Activated CD4-positive, alpha-beta T cell treated with anti-CD3 and anti-CD28 coated beads, Interleukin-2, amount 50 U/mL, for 24 hours (primary cell): Measurements from ENCODE around the gene MCEE.
A peak's percentile ranks its signal among the peaks of the same experiment; 100 is the strongest.
"Not testable (repeated sequence)": the region's sequence is repeated elsewhere in the genome, so short reads cannot be mapped to it uniquely, and the experiment has no call there.

Experiments
- DNase-seq, 2 donors: peaks; one replicate each; pipeline ENCODE4 v3.0.0-alpha.2; 2020; ENCODE audit warnings: low read depth in 1 of 2, low spot score in 1 of 2

Gene MCEE

DNA sequence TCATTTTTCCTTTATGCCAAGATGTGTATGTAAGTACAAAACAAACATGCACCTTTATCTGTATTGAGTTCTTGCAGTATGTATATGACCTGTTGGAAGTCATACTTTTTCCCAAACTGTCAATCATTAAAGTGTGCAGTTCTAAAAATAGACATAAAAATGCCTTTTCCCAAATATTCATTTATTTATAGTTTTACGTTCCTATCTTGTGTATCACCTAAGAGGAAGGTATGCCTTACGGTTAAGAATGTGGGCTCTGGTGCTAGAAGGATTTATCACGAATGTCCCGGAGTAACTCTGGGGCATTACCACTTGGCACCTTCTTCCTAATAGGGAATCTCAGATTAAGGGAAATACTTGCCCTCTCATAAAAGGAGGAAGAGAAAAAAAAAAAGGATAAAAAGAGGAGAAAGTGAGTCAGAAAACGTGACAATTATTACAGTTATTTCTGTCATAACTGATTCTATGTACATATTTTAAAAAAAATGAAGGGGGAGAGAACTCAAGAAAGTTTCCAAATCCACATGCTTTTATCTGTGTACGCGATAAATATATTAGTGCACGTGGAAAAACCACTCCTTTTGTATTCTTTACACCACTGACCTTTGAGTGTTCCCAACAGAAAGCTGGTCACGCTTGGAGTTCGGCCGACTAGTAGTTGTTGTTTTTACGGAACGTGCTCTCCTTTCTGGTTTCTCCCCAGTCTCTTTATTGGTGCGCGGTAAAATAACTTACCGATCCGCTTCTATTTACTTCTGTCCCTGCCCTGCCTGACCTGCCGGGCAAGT, 721 bp downstream of the MCEE start:
- no peak for DNase-seq

DNA sequence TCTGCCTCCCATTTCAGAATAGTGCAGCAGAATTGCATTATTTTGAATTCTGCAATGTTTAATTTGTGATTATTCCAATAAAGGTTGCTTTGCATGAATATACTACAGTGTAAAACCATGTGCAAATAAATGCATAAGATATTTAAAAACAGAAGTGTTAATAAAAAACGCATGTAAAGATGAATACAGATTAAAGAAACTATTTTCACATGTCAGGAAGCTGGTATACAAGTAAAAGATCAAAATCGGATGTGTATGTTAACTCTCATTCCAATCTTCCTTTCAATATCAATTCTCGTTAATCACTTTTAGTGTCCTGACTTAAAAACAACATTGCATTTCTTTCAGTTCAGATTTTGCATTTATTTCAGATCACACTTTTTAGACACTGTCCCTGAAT, 3.1 kb downstream of the MCEE start:
- DNase-seq: no peak

DNA sequence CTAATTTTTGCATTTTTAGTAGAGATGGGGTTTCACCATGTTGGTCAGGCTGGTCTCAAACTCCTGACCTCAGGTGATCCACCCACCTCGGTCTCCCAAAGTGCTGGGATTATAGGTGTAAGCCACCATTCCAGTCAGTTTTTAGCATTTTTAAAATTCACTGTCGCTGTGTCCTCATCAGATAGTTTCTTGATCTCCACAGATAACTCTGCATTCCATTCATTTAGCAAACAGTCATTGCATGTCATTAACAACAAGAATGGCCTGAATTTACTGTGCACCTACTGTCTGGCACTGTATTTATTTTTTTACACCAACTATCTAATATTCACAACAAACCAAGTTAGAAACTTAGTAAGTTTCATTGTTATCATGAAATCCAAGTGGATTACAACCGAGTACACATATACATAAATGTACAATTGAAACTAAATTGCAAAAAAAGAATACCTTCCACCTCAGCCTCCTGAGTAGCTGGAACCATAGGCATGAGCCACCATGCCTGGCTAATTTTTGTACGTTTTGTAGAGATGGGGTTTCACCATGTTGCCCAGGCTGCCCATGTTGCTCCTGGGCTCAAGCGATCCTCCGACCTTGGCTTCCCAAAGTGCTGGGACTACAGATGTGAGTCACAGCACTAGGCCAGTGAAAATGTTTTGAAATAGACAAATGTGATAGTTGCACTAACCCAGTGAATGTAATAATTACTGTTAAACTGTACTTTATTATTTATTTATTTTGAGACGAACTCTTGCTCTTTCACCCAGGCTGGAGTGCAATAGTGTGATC, 4.3 kb downstream of the MCEE start:
- no peak for DNase-seq

DNA sequence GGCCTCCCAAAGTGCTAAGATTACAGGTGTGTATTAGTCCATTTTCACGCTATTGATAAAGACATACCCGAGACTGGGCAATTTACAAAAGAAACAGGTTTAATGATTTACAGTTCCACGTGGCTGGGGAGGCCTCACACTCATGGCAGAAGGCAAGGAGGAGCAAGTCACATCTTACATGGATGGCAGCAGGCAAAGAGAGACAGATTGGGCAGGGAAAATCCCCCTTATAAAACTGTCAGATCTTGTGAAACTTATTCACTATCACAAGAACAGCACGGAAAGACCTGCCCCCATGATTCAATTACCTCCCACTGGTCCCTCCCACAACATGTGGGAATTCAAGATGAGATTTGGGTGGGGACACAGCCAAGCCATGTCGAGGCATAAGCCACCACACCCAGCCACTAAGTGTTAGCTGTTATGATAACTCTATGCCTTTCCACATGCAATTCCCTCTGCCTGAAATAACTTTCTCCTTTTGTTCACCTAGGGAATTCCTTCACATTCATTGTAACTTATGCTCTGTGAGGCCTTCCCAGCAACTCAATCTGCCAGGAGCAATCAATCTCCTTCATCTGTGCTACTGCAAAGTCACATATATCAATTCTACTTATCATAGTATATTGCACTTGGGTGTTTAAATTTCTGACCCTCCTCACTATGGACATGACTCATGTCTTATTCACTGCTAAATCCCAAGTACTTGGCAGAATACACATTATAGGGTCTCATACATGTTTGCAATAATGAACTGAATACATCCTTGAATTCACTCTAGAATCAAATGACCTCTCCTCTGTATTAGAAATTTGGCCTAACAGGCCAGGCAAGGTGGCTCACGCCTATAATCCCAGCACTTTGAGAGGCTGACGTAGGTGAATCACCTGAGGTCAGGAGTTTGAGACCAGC, 7.4 kb downstream of the MCEE start:
- no peak for DNase-seq

DNA sequence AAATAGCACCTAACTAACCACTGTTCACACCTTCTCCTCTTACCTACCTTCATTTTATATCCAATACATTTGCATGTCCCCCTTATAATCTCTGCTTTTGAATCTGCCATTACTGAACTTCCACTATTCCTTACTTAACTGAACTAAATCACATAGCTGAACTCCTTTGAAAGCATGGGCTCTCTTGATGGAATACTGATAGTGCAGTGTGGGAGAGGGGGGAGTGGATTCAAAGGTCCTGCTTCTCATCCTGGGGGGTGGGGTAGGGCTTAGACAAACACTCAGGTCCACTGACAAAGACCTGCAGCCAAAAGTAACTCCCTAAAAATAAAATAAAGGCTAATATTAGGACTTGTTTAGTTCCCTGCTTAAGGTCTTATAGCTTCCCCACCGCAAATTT, 8.6 kb downstream of the MCEE start:
- DNase-seq: no peak

DNA sequence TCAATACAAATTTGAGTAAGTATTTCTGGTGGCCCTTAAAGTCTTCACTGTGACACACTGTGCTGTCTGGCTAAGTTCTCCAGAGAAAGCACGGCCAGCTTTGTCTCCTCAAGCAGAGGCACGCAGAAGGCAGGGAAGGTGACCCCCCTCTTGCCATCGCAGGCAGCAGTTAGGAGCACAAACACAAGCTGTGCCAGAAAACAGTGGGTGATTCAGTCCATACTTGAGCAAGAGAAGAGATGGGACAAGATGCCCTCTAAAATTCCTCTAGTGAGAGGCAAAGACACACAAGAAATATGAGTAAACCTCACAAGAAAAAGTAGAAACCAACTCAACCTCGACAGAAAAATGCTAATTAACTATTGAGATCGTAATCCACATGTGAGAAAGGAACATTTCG, 9.8 kb downstream of the MCEE start:
- DNase-seq: no peak

DNA sequence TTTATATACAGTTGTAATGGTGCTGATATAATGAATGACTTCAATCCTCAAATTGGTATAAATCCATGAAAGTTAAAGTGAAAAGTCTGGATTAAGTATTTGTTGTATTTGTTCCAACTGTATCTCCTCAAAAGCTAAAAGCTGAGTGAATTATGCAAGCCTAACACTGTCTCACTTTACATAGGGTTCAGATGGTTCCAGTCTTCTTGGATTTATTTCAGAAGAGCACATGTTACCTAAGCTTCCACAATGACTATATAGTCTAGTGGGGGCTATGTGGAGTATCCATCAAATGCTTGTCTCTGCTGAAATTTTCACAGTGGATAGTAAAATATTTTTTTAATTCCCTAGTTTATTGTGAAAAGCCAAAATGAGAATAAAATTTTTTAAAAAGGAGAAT, 13.0 kb downstream of the MCEE start:
- DNase-seq: no peak

DNA sequence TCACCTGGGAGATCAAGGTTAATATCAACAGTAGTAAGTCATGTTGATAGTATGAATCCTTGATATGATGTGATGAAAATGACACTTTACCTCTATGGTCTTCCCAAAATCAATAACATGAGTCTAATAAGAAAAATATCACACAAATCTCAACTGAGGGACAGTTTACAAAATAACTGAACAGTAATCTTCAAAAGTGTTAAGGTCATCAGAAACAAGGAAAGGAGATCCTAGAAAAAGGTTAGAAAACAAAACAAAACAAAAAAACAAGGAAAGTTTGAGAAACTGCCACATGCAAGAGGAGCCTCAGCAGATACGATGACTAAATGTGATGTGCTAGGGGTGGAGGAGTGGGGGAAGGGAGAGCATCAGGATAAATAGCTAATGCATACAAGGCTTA, 16.2 kb downstream of the MCEE start:
- DNase-seq: no peak

DNA sequence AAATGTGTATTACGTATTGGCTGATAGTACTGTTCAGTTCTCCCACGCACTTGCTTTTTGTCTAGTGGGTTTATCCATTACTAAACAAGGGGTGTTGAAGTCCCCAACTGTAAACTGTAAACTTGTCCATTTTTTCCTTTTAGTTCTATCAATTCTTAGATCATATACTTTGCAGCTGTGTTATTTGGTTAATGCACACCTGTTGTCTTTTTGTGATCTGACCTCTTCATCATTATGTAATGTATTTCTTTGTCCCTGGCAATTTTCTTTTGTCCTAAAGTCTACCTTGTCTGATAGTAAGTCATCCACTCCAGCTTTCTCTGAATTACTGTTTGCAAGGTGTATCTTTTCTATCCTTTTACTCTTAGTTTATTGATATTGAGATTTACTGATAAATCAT, 21.9 kb downstream of the MCEE start:
- no peak for DNase-seq

DNA sequence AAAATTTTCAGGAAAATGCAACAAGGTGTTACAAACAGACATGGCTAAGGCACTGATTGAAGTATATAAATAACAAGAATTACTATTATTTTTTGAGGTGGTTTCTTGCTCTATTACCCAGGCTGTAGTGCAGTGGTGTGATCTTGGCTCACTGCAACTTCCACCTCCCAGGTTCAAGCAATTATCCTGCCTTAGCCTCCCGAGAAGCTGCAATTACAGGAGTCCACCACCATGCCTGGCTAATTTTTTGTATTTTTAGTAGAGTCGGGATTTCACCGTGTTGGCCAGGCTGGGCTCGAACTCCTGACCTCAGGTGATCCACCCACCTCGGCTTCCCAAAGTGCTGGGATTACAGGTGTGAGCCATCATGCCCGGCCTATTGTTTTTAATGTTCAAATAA, 23.6 kb downstream of the MCEE start:
- DNase-seq: not testable (repeated sequence)

DNA sequence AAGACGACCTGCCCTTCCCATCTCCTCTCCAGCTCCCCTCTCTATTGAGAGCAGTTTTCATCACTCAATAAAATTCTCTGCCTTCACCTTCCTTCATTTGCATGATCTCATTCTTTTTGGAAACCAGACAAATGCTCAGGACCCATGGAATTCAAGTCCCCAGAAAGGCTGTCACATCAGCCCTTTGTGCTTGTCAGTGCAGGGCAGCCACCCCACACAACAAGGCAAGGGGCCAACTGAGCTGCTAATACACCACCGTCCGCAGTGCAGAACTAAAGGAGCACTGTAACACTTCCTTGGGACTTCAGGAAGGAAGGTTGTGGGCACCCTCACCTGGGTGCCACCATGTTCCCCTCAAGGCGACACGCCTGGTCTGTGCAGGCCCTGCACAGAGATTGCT, 26.2 kb downstream of the MCEE start:
- DNase-seq: no peak

DNA sequence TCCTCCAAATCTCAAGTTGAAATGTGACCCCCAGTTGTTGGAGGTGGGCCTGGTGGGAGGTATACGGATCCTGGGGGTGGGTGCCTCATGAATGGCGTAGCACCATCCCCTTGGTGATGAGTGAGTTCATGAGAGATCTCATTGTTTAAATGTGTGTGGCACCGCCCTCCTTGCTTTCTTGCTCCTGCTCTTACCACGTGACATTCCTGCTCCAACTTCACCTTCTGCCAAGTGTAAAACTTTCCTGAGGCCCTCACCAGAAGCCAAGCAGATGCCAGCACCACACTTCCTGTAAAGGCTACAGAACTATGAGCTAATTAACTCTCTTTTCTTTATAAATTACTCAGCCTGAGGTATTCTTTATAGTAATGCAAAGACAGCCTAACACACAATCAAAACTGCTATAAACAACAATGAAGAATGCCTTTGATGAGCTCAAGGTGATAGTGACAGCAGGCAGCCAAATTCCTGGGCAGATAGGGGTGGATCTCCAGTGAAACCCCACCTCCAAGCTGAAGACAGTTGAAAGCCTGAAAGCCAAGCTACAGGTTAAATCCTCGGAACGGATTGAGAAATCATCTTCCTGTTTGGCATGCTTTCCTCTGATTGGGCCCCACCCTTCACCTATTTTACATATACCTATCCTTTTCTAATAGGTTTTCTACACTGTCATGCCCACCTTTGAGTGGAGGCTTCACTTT, 26.9 kb downstream of the MCEE start:
- no peak for DNase-seq

DNA sequence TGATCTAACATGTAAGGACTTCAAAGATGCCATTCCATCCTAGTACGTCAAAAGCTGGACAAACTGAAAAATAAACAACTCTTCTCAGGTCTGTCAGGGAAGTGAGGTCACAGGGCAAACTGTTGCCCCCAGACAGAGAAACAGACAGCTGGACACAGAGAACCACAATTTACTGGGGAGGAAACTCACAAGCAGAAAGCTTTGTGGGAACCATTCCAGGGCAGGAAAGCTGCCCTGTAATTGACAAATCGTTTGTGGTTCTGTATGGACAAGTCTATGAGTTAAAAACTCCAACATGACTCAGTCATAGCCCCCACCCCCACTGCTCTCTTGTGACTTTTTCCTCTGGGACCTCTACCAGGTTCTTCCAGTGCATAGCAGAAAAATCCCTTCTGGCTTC, 28.4 kb downstream of the MCEE start:
- DNase-seq: no peak

DNA sequence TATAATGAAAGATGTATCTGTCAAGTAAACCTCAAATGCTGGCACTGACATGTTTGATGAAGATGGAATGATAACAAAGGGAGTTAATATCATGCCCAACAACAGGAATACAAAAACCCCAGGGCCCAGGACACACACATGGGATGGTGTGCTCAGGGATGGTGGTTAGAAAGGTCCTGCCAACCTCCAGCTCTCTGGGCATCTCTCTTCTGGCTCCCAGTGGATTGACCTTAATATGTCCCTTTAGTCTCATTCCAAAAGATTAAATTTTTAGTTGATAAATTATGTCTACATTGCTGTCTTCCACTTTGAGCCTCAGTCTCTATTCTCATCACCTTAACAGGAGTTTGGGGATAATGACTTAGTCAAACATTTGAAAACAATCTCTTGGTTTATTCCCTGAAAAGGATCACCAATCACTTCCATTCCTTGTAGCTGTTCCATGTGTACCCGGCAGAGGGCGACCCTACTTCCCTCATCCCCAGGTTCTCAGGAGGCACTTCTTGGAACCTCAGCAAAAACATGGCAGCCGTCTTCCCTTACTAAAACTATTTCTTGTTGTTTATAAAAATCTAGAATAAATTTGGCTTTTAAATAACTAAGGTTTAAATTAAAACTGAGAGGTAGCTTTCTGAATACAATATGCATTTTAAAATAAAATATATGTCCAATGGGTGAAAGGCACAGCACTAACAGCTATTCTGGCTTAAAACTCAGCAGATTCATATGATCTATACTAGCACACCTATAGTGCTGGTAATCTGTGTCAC, 29.6 kb downstream of the MCEE start:
- DNase-seq: peak in 1 of 2 donors; percentile 32

DNA sequence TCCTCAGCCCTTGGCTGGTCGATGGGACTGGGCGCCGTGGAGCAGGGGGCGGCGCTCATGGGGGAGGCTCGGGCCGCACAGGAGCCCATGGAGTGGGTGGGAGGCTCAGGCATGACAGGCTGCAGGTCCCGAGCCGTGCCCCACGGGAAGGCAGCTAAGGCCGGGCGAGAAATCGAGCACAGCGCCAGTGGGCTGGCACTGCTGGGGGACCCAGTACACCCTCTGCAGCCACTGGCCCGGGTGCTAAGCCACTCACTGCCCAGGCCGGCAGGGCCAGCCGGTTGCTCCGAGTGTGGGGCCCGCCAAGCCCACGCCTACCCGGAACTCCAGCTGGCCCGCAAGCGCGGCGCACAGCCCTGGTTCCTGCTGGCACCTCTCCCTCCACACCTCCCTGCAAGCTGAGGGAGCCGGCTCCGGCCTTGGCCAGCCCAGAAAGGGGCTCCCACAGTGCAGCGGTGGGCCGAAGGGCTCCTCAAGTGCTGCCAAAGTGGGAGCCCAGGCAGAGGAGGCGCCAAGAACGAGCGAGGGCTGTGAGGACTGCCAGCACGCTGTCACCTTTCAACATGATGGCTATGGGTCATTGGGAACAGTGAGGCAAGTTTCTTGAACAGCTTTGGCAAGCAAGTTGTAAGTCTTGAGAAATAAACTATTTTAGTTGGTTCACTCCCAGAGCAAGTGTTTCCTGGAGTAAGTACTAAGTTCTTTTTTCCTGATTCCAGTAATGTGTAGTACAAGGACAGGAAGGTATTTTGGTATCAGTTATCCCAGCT, 37.4 kb downstream of the MCEE start:
- DNase-seq: not testable (repeated sequence)

DNA sequence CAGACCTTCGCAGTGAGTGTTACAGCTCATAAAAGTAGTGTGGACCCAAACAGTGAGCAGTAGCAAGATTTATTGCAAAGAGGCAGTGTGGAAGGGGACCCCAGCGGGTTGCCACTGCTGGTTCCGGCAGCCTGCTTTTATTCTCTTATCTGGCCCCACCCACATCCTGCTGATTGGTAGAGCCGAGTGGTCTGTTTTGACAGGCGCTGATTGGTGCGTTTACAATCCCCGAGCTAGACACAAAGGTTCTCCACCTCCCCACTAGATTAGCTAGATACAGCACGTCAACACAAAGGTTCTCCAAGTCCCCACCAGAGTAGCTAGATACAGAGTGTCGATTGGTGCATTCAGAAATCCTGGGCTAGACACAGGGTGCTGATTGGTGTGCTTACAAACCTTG, 38.2 kb downstream of the MCEE start:
- not testable (repeated sequence) for DNase-seq

DNA sequence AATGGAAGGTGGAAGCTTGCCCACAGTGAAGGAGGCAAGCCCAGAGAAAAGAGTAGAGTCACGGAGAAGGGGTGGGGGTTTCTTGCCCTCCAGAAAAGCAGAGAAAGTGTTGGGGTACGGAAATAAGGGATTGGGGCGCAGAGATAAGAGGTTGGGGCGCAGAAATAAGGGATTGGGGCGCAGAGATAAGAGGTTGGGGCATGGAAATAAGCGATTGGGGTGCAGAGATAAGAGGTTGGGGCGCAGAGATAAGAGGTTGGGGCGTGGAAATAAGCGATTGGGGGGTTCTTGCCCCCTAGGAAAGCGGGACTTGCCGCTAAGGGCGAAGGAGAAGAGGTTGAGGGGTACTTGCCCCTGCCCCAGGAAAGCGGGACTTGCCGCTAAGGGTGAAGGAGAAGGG, 40.6 kb downstream of the MCEE start:
- not testable (repeated sequence) for DNase-seq

DNA sequence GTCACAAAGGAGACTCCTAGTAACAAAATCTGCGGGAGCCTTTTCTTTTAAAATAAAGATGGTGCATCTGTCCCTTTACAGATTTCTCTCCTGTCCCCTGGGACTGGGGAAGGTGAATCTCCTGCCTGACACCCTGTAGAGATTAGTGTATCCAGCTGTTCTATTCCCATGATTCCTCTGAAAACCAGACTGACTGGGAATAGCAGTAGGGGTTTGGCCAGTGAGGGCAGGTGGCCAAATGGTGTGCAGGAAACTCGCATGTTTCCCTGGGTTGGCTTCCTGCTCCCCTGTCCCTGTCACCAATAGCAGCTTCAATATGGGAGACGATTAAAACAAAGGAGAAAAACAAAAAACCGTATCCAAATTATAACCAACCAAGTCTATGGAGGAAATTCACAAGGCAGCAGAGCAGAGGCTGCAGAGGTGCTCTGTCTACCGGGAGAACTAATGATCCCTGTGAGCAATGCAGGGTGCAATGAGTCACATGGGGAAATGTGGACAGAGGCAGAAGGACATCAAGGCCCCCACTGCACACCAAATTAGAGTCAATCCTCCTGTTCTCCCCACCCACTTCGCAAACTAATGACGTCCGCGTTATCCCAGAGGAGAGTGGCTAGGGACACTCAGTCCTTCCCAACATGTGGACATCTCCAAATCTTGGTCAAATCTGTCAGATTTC, 44.6 kb downstream of the MCEE start:
- DNase-seq: not testable (repeated sequence)

DNA sequence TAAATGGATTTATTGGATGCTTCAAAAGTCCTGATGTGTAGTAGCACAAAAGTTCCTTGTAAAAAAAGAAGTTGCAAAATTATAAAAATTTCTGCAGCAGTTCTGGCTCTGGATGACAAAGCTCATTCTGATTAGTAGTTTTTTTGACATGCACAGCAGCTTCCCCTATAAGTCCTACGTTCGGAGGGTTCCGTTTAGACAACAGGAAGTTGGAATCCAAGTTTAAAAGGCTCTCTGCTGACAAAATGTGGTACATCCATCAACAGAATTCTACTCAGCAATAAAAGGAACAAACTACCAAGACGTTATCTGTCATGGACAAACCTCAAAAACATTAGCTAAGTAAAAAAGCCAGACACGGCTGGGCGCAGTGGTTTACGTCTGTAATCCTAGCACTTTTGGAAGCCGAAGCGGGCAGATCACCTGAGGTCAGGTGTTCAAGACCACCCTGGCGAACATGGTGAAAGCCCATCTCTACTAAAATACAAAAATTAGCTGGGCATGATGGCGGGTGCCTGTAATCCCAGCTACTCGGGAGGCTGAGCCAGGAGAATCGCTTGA, 46.2 kb downstream of the MCEE start:
- not testable (repeated sequence) for DNase-seq
